ENCODE results near the gene DYTN. TPM values are rescaled to one million over a fixed set of nuclear protein-coding genes. Genes with fewer than 3 reads are reported as not detected.

Gene DYTN
- total RNA-seq, 1 donor from 2014 or later, result not detected

- H3K27me3 ChIP-seq (ENCODE audit: low read depth), result peaks cover 38% of the 10 kb centered on the region
- TF ChIP-seq CTCF (IDR thresholded peaks at IDR 0.05; ENCODE audit: borderline replicate concordance), result no peak
- H3K9me3 ChIP-seq (replicated peaks), result no peaks in the 10 kb centered on the region
- H3K27ac ChIP-seq (replicated peaks), result no peak overlapping the region
- intact Hi-C loops (cut with micrococcal nuclease), result no loop called here
- H3K4me3 ChIP-seq, result no peak overlapping the region
- no peaks in the 10 kb centered on the region for H3K36me3 ChIP-seq
- no peaks in the 10 kb centered on the region for H3K4me1 ChIP-seq
- DNase-seq, result no peak
Measured at GRCh38 chr2:206647985-206648384, 70.2 kb downstream of the DYTN start.

GRCh38 chr2:206642075-206643025, 75.8 kb downstream of the DYTN start, which contains the start of gene FAM237A:
TSS of gene FAM237A (plus strand) at chr2:206642487. CDS start at chr2:206644237, 1,750 bp downstream.
- peaks cover 77% of the 10 kb centered on the region for H3K27me3 ChIP-seq (ENCODE audit: low read depth)
- no peak within 1 kb of the TSS for H3K27ac ChIP-seq (replicated peaks)
- H3K9me3 ChIP-seq (replicated peaks), result no peaks in the 10 kb centered on the region
- no peak for DNase-seq
- TF ChIP-seq CTCF (IDR thresholded peaks at IDR 0.05; ENCODE audit: borderline replicate concordance), result no peak
- peak within 1 kb of the TSS; percentile 49 for H3K4me3 ChIP-seq
- H3K36me3 ChIP-seq, result no peaks in the 10 kb centered on the region
- peaks cover 7% of the 10 kb centered on the region for H3K4me1 ChIP-seq
- intact Hi-C loops (cut with micrococcal nuclease), result no loop called here

DNA sequence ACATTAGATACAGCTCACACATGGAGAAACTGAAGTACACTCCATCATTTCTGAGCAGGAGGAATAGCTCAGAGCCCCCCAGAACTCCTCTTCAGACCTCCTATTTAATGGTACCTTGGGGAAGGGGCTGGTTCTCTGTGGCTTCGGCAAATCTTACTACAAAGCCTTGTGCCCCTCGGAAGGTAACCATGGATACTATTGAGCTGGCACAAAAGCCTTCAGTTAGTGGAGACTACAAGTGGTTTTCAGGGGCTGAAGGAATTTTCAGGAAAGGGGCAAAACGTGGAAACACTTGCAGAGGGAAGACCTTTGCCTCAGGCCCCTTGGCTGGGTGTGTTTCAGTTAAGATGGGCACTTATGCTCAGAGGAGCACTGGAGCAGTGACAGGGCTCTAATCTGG, 77.0 kb downstream of the DYTN start:
- intact Hi-C loops (cut with micrococcal nuclease), result no loop called here
- Histone ChIP-seq H3K27ac (replicated peaks) (no peak overlapping the region), H3K9me3 (replicated peaks) (no peaks in the 10 kb centered on the region), H3K36me3 (no peaks in the 10 kb centered on the region), H3K4me1 (peaks cover 7% of the 10 kb centered on the region), H3K27me3 (ENCODE audit: low read depth) (peaks cover 71% of the 10 kb centered on the region), H3K4me3 (no peak overlapping the region)
- TF ChIP-seq CTCF (IDR thresholded peaks at IDR 0.05; ENCODE audit: borderline replicate concordance), result no peak
- no peak for DNase-seq

DNA sequence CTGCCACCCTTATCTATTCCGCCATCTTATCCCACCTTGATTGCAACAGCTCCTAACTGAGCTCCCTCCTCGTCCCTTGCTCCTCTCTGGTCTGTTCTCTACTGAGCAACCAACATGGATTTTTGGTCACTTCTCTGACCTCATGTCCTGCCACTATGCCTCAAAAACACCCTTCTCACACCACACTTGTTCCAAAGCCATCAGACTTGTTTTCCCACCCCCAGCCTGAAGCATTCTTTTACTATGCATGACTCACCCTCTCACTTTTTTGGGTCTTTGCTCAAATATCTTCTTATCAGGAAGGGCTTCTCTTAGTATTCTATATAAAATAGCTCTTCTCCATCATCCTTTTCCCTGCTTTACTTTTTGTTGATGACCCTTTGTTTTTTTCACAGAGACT, 78.6 kb downstream of the DYTN start:
- TF ChIP-seq CTCF (IDR thresholded peaks at IDR 0.05; ENCODE audit: borderline replicate concordance), result no peak
- DNase-seq, result no peak
- intact Hi-C loops (cut with micrococcal nuclease), result no loop called here
- Histone ChIP-seq H3K27me3 (ENCODE audit: low read depth) (peaks cover 55% of the 10 kb centered on the region), H3K4me1 (peaks cover 7% of the 10 kb centered on the region), H3K9me3 (replicated peaks) (no peaks in the 10 kb centered on the region), H3K27ac (replicated peaks) (no peak overlapping the region), H3K36me3 (no peaks in the 10 kb centered on the region), H3K4me3 (no peak overlapping the region)

GRCh38 chr2:206635015-206635414, 83.2 kb downstream of the DYTN start:
- no peak for DNase-seq

More at GRCh38 chr2:206635015-206635414, 83.2 kb downstream of the DYTN start:
- TF ChIP-seq CTCF (IDR thresholded peaks at IDR 0.05; ENCODE audit: borderline replicate concordance), result no peak
- intact Hi-C loops (cut with micrococcal nuclease), result no loop called here
- H3K4me3 ChIP-seq, result no peak overlapping the region
- H3K27ac ChIP-seq (replicated peaks), result no peak overlapping the region
- H3K4me1 ChIP-seq, result no peaks in the 10 kb centered on the region
- H3K36me3 ChIP-seq, result no peaks in the 10 kb centered on the region
- H3K9me3 ChIP-seq (replicated peaks), result no peaks in the 10 kb centered on the region
- H3K27me3 ChIP-seq (ENCODE audit: low read depth), result peaks cover 16% of the 10 kb centered on the region

Data from left ventricle myocardium inferior (tissue), 1 donor.